HG02943 (cell line): ENCODE measurements around the gene ZNF35.
"Not testable (repeated sequence)": the region's sequence is repeated elsewhere in the genome, so short reads cannot be mapped to it uniquely, and the experiment has no call there.

Source experiments
- ATAC-seq: cut with Tn5 transposase; IDR thresholded peaks from one replicate; pipeline ENCODE4 v1.9.1; 2021; ENCODE audit warnings: mild to moderate bottlenecking, low read depth, moderate library complexity; ENCODE audit not compliant: unreplicated experiment

Gene ZNF35

GRCh38 chr3:44648564-44649229 is at the start of gene ZNF35:
TSS of gene ZNF35 (plus strand) at chr3:44648732. CDS start at chr3:44651068, 2,336 bp downstream.
- peak; percentile 98 for ATAC-seq

DNA sequence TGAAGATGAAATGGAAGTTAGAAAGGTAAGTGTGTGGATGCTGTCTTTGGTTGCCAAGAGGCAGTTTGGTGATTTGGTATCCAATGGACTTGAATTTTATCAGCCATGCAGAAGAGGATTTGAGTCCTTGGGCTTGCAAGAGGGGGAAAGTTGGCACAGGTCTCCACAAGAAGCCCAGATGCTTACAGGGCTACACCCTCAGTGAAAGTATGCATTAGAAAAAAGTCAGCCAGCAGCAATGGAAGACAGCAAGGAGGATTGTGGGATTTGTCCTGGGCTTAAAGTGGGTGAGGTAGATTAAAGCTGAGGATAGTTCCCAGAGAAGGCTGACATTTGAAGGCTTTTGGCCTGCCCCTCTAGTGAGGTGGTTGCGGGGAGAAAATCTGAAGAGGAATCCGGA is 46.8 kb upstream of the ZNF35 start:
- no peak for ATAC-seq

- no peak for ATAC-seq
These were observed 35.9 kb upstream of the ZNF35 start for GRCh38 chr3:44612678-44613077.

GRCh38 chr3:44624749-44625480 is 23.6 kb upstream of the ZNF35 start, which contains the start of gene ZNF197:
TSS of gene ZNF197 (plus strand) at chr3:44625036. CDS start at chr3:44629155, 4,119 bp downstream.
- peak; percentile 83 for ATAC-seq

DNA sequence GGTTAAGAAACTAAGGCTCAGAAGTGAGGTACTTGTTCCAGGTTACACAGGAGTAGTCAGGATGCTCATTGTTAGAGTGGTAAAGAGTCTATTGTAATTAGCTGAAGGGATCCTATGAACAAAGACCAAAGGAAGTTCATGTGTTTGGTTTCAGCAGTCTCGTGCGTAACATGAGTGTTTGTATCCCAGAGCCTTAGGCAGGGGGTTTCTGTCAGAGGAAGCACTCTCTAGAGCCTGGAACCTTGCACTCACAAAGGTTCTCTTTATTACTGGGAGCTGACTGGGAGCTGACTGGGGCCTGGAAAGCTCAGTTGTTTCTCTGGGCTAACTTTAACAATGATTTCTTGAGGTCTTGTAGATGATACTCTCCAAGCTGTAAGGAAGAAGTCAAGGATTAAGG is 19.8 kb upstream of the ZNF35 start:
- no peak for ATAC-seq

DNA sequence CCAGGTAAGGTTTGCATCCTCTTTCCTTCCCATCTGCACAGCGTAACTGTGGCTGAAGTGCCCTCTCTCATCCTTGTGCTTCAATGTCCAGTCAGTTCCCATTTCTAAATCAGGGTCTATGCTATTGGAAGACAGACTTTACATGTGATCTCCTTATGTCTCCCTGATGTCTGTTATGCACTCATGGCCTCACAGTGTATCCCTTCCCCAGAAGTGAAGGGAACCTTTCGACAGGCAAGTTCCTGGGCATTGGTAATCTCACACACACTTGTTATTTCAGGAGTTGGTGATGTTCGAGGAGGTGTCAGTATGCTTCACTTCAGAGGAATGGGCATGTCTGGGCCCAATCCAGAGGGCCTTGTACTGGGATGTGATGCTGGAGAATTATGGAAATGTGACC is 16.3 kb upstream of the ZNF35 start:
- no peak for ATAC-seq

DNA sequence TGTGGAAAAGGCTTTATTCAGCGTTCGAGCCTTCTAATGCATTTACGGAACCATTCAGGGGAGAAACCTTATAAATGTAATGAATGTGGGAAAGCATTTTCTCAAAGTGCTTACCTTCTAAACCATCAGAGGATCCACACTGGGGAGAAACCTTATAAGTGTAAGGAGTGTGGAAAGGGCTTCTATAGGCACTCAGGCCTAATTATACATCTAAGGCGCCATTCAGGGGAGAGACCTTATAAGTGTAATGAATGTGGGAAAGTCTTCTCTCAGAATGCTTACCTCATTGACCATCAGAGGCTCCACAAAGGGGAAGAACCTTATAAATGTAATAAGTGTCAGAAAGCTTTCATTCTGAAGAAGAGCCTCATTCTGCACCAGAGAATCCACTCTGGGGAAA is 6.2 kb upstream of the ZNF35 start:
- ATAC-seq, result no peak

- ATAC-seq, result no peak
These were observed 5.5 kb upstream of the ZNF35 start for GRCh38 chr3:44643024-44643423.

GRCh38 chr3:44647771-44648170 is 761 bp upstream of the ZNF35 start:
- ATAC-seq, result no peak

- no peak for ATAC-seq
These were observed 1.2 kb downstream of the ZNF35 start for GRCh38 chr3:44649709-44650108.

- ATAC-seq, result no peak
These were observed 5.5 kb downstream of the ZNF35 start for GRCh38 chr3:44654039-44654438.

- ATAC-seq, result no peak
These were observed 10.5 kb downstream of the ZNF35 start for GRCh38 chr3:44659015-44659414.

DNA sequence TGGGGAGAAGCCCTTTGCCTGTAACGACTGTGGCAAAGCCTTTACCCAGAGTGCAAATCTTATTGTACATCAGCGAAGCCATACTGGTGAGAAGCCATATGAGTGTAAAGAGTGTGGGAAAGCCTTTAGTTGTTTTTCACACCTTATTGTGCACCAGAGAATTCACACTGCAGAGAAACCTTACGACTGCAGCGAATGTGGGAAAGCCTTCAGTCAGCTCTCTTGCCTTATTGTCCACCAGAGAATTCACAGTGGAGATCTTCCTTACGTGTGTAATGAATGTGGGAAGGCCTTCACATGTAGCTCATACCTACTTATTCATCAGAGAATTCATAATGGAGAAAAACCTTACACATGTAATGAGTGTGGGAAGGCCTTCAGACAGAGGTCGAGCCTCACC is 10.9 kb downstream of the ZNF35 start:
- ATAC-seq, result no peak

DNA sequence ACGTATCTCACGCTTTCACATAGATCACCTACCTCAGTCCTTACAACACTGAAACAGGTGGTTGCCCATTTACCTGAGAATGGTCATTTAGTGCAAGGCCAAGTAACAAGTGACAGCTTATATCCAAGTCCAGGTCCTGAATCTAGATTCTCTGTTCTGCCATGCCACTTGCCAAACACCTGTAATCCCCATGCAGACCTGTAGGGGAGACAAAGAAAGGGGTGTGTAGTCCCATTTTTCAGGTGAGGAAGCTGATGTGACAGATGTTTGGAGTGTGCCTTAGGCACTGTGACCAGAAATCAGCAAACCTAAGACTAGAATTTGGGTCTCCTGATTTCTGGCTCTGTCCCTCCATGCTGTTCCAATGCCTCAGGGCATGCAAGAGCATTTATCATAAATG is 12.7 kb downstream of the ZNF35 start:
- no peak for ATAC-seq

DNA sequence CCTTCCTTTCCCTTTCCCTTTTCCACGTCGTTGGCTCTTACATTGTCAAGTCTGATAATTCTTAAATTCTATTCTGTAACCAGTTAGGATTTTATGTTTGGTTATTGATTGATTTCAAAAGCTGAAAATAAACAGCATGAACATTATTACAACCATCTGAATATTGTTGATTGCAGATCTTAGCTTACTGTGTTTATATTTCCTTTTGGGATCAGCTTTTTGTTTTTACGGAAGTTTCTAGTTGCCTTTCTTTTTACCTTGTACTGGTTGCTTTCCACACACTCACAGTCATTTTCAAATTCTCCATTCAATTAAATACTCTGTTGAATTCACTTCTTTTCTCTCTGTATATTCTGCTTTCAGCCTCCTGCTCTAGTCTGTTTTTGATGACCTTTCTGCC is 16.6 kb downstream of the ZNF35 start:
- ATAC-seq, result no peak

DNA sequence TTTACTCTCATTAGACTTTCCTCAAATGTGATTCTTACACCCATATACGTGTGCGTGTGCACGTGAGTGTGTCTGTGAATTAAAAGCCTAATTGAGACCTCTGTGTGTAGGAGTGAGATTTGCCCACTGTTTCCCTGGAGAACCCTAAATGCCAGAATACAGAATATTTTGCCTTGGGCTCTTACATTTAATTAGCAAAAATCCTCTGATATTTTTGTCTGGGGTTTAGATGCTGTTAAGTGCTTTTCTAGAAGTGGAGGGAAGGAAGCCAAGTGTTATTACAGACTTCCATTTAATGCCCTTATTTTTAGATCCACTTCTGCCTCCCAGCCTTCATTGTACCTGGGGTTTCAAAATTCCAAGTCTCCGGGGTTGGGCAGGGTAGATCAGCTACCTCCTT is 17.8 kb downstream of the ZNF35 start:
- ATAC-seq, result no peak

GRCh38 chr3:44669760-44670159 is 21.2 kb downstream of the ZNF35 start:
- ATAC-seq, result no peak

GRCh38 chr3:44673466-44673865 is 24.9 kb downstream of the ZNF35 start:
- not testable (repeated sequence) for ATAC-seq

GRCh38 chr3:44674211-44674610 is 25.7 kb downstream of the ZNF35 start:
- no peak for ATAC-seq

- ATAC-seq, result no peak
These were observed 30.1 kb downstream of the ZNF35 start for GRCh38 chr3:44678480-44679116.

DNA sequence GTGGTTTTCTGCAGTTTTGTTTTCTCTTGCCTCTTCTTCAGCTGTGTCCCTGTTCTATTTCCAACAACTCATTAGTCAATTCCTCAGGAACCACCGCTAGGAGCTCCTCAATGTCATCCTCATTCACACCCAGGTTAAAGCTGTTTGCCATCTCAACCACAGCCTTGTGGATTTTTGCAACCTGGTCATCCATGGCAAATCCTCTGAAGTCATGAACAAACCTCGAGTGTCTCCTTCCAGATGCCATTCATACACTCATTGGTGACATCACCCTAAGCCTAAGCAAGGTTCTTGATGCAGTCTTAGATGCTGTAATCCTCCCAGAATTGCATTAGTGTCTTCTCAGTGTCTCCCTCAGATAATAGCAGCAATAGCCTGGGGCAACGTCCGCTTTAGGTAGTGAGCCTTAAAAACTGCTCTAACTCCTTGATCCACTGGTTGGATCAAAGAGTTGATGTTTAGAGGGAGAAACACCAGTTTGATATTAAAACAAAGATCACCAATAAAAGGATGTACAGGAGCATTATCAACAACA is 32.5 kb downstream of the ZNF35 start:
- no peak for ATAC-seq
